HG02840 (cell line): Measurements from ENCODE around the gene MLLT3.
"Not testable (repeated sequence)": the region's sequence is repeated elsewhere in the genome, so short reads cannot be mapped to it uniquely, and the experiment has no call there.

ENCODE experiments used
- ATAC-seq: cut with Tn5 transposase; IDR thresholded peaks from one replicate; pipeline ENCODE4 v1.9.1; 2021; ENCODE audit warnings: mild to moderate bottlenecking, moderate library complexity, moderate number of reproducible peaks; ENCODE audit not compliant: unreplicated experiment, low FRiP score

The MLLT3 gene

DNA sequence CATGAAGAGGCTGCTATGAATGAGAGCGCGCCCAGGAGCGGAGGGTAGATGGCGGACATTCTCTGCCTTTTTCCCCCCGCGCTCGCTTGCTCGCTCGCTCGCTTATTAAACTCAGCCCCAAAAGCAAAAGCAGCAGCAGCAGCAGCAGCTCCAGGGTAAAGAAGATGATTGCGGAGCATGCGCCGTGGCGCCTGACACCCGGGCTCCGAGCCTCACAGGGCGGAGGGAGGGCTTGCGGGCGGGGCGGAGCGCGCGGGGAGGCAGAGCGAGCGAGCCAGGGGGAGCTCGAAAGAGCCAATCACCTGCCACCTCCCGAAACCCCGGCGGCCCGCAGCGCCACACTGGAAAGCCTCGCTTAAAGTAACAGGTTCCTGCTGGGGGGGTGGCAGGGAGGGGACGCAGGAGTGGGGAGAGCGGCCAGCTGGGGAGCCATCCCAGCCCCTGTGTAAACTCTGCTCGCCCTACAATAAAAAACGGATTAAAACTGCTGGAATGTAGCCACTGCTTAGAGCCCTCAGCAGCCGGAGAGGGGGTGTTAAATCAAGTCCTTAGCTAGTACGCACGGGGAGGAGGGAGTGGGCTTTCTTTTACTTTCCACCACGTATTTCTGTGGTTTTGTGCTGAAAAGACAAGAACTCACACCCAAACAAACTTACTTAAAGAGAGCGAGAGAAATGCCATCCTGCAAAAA is at the start of gene MLLT3:
TSS of gene MLLT3 (minus strand) at position 170 of the 691 bp plus-strand sequence.
- ATAC-seq, result peak; percentile 80

DNA sequence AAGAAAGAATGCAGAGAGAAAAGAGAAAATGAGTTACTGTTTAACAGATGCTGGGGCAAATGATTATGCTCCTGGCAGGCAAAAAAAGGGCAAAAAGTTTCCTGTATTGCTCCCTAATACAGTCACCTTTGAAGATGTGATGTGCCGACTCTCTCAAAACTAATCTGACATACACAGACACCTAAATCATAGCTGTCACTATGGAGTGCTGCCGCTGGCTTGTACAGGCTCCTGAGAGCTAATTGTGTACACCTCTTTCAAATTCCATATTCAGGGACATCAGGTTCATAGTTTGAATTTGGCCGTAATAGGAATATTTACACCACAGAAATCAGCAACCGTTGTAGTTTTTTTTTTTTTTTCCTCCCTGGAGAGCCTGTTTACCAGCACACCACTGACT is 49.3 kb upstream of the MLLT3 start:
- ATAC-seq, result no peak

DNA sequence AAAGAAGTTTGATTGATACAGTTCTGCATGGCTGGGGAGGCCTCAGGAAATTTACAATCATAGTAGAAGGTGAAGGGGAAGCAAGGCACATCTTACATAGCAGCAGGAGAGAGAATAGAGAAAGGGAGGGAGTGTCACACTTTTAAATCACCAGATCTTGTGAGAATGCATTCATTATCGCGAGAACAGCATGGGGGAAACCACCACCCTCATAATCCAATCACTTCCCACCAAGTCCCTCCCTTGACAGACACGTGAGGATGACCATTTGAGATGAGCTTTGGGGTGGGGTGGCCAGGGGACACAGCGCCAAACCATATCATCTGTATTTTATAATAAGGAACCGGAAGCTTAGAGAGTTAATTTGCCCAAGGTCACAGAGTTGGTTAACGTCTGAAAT is 48.1 kb upstream of the MLLT3 start:
- no peak for ATAC-seq

DNA sequence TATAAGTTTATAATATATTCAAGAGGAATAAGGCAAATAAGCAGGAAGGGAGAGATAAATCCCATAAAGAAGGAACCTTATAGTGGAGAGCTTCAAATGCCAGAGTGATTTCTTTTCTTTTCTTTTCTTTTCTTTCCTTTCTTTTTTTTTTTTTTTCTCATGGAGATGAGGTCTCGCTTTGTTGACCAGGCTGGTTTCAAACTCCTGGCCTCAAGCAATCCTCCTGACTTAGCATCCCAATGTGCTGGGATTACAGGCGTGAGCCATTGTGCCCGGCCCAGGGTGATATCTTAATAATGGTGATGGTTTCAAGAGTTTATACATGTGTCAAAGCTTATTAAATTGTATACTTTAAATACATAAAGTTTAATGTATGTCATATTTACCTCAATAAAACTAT is 42.2 kb upstream of the MLLT3 start:
- no peak for ATAC-seq

DNA sequence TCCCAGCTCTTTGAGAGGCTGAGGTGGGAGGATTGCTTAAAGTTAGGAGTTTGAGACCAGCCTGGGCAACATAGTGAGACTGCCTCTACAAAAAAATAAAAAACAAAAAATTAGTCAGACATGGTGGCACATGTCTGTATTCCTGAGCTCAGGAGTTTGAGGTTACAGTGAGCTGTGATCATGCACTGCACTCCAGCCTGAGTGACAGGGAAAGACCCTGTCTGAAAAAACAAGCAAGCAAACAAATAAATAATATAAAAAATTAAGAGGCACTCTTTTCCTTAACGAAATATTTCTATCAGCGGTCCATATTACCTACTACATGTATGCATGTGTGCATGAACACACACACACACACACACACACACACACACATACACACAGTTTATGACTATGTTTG is 40.8 kb upstream of the MLLT3 start:
- ATAC-seq, result no peak

DNA sequence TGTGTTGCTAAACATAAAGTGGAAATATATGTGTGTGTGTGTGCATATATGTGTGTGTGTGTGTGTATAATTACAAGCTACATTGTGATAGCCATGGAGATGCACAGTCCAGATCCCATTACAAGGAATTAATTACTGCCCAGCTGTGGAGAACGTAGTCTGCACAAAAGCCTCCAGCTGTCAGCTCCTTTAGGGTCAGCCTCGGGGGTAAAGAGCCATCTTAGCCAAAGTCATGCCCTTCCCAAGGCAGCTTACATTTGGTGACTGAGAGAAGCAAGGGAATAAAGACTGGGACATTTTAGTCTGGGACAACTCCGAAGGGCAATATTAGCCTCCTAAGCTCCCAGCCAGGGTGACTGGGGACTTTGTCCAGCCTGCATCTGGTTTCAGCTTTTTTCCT is 39.9 kb upstream of the MLLT3 start:
- ATAC-seq, result no peak

DNA sequence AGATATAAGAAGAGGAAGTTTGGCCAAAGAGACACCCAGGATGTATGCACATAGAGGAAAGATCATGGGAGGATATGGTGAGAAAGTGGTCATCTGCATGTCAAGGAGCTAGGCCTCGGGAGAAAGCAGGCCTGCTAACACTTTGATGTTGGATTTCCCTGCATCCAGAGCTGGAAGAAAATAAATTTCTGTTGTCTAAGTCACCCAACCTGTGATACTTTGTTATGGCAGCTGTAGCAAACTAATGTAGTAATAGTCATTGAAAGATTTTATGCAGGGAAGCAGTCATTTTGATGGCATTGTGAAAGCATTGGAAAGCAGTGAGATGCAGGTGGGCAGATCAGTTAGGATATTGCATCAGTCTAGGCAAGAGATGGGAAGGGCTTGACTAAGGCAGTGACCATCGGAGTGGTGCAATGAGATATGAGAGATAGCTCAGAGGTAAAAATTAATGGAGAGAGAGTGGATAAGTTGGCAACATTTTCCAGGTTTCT is 37.2 kb upstream of the MLLT3 start:
- ATAC-seq, result no peak

DNA sequence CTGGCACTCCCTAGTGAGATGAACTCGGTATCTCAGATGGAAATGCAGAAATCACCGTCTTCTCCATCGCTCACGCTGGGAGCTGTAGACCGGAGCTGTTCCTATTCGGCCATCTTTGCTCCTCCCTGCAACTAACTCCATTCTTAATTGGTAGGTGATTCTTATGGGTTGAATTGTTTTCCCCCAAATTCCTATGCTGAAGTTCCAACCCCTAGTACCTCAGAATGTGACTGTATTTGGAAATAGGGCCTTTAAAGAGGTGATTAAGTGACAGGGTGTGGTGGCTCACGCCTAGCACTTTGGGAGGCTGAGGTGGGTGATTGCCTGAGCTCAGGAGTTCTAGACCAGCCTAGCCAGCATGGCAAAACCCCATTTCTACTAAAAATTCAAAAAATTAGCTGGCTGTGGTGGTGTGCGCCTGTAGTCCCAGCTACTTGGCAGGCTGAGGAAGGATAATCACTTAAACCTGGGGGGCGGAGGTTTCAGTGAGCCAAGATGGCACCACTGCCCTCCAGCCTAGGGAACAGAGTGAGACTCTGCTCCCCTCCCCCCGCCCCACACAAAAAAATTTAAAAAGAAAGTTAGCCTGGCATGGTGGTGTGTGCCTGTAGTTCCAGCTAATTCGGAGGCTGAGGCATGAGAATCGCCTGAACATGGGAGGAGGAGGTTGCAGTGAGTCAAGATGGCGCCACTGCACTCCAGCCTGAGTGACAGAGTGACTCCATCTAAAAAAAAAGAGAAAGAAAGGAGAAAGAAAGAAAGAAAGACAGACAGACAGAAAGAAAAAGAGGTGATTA is 36.6 kb upstream of the MLLT3 start:
- ATAC-seq, result no peak

DNA sequence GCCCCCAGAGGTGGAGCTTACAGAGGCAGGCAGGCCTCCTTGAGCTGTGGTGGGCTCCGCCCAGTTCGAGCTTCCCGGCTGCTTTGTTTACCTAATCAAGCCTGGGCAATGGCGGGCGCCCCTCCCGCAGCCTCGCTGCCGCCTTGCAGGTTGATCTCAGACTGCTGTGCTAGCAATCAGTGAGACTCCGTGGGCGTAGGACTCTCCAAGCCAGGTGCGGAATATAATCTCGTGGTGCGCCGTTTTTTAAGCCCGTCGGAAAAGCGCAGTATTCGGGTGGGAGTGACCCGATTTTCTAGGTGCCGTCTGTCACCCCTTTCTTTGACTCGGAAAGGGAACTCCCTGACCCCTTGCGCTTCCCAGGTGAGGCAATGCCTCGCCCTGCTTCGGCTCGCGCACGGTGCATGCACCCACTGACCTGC is 36.0 kb upstream of the MLLT3 start:
- ATAC-seq, result not testable (repeated sequence)

DNA sequence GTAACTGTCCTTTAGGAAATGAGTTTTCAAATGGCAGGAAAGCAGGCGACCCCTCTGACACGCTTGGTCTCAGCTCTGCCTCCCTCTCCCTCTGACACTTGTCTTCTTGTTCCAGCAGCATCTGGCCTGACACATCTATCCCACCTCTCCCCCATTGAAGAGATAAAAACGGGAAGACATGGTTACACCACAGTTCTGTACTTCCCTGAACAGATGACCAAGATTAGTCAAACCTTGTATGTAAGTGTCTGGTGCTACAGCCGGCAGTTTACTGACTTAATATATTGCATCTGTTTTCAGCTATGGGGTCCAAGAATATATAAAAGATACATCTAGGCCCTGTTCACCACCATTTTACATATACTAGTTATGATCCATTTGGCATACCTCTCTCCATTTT is 29.6 kb upstream of the MLLT3 start:
- no peak for ATAC-seq

DNA sequence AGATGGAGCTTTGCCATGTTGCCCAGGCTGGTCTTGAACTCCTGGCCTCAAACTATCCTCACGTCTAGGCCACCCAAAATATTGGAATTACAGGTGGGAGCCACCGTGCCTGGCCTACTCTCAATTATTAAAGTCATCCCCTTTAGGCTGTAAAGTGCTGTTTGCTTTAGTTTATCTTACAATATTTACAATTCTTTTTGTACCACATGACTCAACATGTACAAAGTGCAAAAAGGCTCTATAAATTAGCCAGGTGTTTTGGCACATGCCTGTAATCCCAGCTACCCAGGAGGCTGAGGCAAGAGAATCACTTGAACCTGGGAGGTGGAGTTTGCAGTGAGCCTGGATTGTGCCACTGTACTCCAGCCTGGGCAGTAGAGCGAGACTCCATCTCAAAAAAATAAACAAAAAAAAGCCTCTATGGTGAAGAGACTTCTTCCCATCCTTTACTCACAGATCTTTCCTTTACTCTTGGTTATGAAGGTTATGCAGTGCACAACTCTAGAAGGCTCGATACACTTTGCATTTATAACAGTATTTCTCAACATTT is 28.5 kb upstream of the MLLT3 start:
- ATAC-seq, result no peak

DNA sequence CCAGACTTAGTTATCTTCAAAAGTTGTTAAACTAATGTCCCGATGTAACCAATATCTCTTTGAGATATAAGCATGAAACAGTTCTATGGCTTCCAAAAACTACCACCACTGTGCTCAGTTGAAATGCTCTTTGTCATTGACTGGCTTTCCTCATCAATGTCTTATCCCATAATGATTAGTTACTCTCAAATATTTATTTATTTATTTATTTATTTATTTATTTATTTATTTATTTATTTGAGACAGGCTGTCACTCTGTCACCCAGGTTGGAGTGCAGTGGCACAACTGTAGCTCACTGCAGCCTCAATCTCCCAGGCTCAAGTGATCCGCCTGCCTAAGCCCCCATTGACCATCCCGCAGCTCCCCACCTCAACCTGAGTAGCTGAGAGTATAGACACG is 28.0 kb upstream of the MLLT3 start:
- ATAC-seq, result no peak

DNA sequence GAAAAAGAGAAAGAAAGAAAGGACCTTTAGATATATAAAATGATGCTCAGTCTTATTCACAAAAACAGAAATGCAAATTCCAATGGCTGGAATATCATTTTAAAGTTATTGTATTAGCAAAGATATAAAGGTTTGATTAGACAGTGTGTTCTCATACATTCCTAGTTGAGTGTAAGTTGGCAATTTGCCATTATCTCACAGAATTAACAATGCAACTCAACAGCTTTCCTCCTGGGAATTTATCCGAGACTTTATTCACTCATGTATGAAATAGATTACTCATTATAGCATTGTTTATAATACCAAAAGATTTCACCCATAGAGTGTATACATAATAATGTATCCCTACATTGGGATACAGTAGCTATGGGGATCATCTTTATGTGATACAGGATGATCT is 27.1 kb upstream of the MLLT3 start:
- no peak for ATAC-seq

DNA sequence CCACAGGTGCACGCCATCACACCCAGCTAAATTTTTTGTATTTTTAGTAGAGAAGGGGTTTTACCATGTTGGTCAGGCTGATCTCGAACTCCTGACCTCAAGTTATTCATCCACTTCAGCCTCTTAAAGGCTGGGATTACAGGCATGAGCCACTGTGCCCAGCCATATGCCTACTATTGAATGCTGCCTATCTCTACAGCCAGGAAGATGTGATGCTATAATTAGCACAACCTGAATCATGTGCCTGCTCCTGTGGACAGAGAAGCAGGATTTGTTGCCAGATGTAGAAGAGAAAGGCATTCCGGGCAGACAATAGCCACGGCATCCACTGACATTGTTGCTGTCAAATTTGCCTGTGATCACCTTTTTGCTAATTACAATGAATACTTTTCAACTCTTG is 24.4 kb upstream of the MLLT3 start:
- ATAC-seq, result no peak

DNA sequence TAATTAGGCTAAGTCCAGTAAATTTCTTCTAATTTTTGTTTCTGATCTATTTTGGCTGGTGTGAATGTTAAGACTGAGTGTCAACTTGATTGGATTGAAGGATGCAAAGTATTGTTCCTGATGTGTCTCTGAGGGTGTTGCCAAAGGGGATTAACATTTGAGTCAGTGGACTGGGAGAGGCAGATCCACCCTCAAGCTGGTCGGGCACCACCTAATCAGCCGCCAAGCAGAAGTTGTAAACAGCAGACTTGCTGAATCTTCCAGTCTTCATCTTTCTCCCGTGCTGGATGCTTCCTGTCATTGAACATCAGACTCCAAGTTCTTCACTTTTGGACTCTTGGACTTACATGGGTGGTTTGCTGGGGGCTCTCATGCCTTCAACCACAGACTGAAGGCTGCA is 21.4 kb upstream of the MLLT3 start:
- ATAC-seq, result no peak

DNA sequence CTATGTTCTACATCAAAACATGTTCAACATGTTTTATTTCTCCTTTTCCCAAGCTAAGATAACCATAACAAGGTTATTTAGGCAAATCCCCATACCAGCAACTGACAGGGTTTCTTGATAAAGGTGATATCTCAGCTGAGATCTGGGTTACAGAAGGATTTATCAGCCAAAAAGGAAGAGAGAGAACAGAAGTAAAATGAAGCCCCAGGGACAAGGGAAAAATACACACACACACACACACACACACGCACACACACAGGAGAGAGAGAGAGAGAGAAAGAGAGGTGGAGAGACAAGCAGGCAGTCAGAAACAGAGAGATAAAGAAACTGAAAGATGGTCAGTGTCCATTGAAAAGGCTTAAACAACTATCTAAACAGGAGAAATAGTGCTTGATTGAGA is 19.7 kb upstream of the MLLT3 start:
- ATAC-seq, result no peak

DNA sequence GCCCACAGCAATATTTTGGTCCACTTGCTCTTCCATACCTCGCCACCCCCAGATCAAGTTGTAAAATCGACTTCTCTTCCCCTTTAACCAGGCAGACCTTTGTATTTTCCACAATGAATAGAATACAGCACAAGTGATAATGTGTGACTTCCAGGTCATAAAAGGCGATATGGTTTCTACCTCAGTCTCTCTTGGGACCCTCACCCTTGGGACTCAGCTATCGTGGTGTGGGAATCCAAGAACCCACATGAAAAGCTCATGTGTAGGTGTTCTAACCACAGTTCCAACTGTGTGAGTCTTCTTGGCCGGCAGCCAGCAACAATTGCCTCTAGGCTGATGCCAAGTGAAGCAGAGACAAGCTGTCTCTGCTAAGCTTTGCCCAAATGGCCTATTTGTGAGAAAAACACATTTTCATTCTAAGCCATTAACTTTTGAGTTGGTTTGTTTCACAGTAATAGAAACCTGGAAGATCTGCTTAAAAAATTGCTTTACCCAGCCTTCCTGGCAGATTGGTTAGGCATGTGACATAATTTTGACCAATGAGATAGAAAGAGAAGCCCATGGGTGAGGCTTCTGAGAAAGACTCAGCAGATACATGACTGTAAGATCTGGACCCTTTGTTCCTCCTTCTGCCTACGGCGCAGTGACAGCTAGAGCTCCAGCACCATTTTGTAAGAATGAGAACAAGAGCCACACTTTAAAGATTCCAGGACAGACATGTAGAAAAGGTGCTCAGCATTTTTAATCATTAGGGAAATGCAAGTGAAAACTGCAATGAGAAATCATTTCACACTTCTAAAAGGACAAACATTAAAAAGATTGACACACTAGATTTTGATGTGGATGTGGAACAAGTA is 18.3 kb upstream of the MLLT3 start:
- peak; percentile 89 for ATAC-seq

DNA sequence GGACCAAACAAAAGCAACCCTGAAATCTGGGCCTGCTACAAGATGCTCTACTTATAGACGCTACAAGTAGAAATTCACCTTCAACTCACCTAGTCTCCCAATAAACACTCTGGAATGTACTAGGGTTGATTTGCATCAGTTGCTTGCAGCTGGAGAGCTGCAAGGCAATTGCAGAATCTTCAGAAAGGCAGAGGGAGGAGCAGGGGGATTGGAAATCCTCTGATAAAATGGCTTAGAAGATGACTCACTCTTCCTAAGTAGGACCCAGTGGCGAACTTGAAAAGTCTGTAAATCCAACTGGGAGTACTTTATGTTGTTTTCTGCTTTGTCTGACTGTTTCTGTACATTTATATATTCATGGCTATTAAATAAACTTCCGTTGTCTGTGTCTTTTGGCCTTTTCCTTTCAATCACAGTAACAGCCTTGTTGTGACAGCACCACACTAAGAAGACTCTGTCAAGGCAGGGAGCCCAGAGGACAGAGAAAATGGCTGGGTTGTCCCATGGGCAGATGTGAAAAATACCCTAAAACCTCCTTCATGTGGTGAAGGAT is 14.7 kb upstream of the MLLT3 start:
- no peak for ATAC-seq

DNA sequence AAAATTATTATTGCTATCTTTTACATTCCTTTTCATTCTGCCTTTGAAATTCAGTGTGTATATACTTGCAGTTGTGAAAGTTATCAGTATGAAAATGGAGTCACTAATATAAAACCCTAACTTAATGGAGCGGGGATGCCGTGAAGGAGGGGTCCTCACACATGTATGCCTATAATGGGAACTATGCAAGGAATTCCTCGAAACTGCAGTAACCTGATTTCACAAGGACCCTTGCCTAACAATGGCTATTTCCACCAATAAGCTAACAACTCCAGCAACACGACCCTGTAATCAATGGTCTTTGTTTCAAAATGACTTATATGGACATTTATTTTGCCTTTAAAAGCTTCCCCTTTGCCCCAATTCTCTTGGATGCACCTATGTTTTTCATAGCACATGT is 12.6 kb upstream of the MLLT3 start:
- no peak for ATAC-seq

DNA sequence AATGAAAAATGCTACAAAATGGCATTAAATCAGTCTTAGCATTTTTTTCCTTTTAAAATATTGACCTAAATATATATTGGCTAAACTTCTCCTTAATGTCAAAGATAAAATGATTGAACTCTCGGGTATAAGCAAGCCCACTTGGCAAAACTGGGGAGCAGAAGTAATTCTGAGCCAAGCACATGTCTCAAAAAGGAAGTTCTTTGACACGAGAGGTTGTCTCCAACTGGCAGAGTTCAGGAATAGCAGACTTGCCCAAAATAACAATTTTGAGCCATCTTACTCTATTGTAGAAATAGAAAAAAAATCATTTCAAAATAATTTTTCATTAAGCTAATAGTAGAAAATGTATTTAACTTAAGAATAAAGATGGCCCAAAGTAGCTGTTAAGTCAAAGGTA is 10.4 kb upstream of the MLLT3 start:
- ATAC-seq, result no peak
